ENCODE data around the gene RETREG3. TPM values are rescaled to one million over a fixed set of nuclear protein-coding genes. Genes with fewer than 3 reads are reported as not detected.
A peak's percentile ranks its signal among the peaks of the same experiment; 100 is the strongest.

RETREG3 gene
- total and polyA plus RNA-seq, 9 of the 15 experiments (the other 6 are each of a cell fraction or from before 2014, with no cell fraction given): 4.1 to 39.0 (median 16.9) TPM

DNA sequence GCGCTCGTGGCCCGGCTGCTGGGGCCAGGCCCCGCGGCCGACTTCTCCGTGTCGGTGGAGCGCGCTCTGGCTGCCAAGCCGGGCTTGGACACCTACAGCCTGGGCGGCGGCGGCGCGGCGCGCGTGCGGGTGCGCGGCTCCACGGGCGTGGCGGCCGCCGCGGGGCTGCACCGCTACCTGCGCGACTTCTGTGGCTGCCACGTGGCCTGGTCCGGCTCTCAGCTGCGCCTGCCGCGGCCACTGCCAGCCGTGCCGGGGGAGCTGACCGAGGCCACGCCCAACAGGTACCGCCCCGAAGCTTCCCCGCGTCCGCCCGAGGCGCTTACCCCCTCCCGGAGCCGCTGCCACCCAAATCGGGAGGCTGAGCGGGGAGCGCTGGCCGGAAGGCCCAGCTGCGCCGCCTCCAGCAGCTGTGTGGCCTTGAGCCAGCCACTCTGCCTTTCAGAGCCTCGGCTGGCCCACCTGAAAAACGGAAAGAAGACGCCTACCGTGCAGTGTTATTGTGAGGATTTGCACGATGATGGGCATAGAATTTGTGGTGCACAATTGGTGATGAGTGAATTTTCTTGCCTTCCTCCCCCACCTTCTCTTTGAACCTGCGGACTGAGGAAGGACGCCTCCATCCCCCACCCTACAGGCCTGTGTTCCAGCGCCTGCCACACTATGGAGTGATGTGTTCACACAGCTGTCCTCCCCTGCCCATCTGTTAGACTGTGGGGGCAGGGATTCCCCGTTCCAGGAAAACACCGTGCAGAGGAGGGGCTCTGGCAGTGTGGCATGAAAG is 72.6 kb downstream of the RETREG3 start (continued):
- TF ChIP-seq, protein P1, sequence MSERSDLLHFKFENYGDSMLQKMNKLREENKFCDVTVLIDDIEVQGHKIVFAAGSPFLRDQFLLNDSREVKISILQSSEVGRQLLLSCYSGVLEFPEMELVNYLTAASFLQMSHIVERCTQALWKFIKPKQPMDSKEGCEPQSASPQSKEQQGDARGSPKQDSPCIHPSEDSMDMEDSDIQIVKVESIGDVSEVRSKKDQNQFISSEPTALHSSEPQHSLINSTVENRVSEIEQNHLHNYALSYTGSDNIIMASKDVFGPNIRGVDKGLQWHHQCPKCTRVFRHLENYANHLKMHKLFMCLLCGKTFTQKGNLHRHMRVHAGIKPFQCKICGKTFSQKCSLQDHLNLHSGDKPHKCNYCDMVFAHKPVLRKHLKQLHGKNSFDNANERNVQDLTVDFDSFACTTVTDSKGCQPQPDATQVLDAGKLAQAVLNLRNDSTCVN (CRISPR knock-in tag; IDR thresholded peaks at IDR 0.05): no peak
- TF ChIP-seq, protein P2, sequence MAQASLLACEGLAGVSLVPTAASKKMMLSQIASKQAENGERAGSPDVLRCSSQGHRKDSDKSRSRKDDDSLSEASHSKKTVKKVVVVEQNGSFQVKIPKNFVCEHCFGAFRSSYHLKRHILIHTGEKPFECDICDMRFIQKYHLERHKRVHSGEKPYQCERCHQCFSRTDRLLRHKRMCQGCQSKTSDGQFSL (CRISPR knock-in tag; IDR thresholded peaks at IDR 0.05): no peak
- TF ChIP-seq, protein P2 (tag; IDR thresholded peaks at IDR 0.05): no peak
- TF ChIP-seq ZNF76 (CRISPR knock-in tag; IDR thresholded peaks at IDR 0.05; ENCODE audit: borderline replicate concordance) (no peak), MBD1 (CRISPR knock-in tag; IDR thresholded peaks at IDR 0.05) (no peak), STAT6 (CRISPR knock-in tag; IDR thresholded peaks at IDR 0.05) (0 out of 2 replicates have a peak, but pooled peaks have one; percentile 17), SMARCA4 (IDR thresholded peaks at IDR 0.05) (no peak), ZNF398 (CRISPR knock-in tag; IDR thresholded peaks at IDR 0.05) (no peak), ETS2 (tag; IDR thresholded peaks at IDR 0.05; ENCODE audit: borderline replicate concordance, poor library complexity, severe bottlenecking) (no peak), SFPQ (IDR thresholded peaks at IDR 0.05; ENCODE audit: low read depth, low read length) (no peak), STAG1 (CRISPR knock-in tag; IDR thresholded peaks at IDR 0.05; ENCODE audit: borderline replicate concordance) (no peak), HDAC1 (IDR thresholded peaks at IDR 0.05) (peak in 1 of 2 experiments; percentile 76; a peak in 2 of 4 replicates)
